ENCODE results near the gene TCF7L1. TPM values are rescaled to one million over a fixed set of nuclear protein-coding genes. Genes with fewer than 3 reads are reported as not detected.

Gene TCF7L1
- total RNA-seq, 1 experiment from 2014 or later = 3.0 TPM

GRCh38 chr2:85159589-85159988, 26.4 kb downstream of the TCF7L1 start:
- Mint-ChIP-seq H3K27me3 (ENCODE audit: unreplicated experiment) (peaks cover 14% of the 10 kb centered on the region), H3K9me3 (ENCODE audit: low read depth, unreplicated experiment) (no peaks in the 10 kb centered on the region), H3K4me3 (ENCODE audit: low read depth, unreplicated experiment) (no peak overlapping the region), H3K36me3 (ENCODE audit: insufficient read depth, unreplicated experiment) (peaks cover 4% of the 10 kb centered on the region), H3K4me1 (ENCODE audit: low read depth, unreplicated experiment) (no peaks in the 10 kb centered on the region), H3K27ac (ENCODE audit: unreplicated experiment) (no peak overlapping the region)
- BruUV-seq (replicated peaks) = no TSS peak
- intact Hi-C loops (cut with micrococcal nuclease; ENCODE audit: unreplicated experiment) = no loop called here
- CTCF ChIA-PET = no interaction called here
- no peak for DNase-seq
- no peak for TF ChIP-seq CTCF (IDR thresholded peaks at IDR 0.05; ENCODE audit: unreplicated experiment)

GRCh38 chr2:85160966-85161960, 28.1 kb downstream of the TCF7L1 start:
- DNase-seq = no peak
- H3K36me3 Mint-ChIP-seq (ENCODE audit: insufficient read depth, unreplicated experiment) = peaks cover 4% of the 10 kb centered on the region
- H3K9me3 Mint-ChIP-seq (ENCODE audit: low read depth, unreplicated experiment) = no peaks in the 10 kb centered on the region
- BruUV-seq (replicated peaks) = no TSS peak
- no peak for TF ChIP-seq CTCF (IDR thresholded peaks at IDR 0.05; ENCODE audit: unreplicated experiment)
- intact Hi-C loops (cut with micrococcal nuclease; ENCODE audit: unreplicated experiment) = no loop called here
- no peaks in the 10 kb centered on the region for H3K4me1 Mint-ChIP-seq (ENCODE audit: low read depth, unreplicated experiment)
- H3K27me3 Mint-ChIP-seq (ENCODE audit: unreplicated experiment) = peaks cover 14% of the 10 kb centered on the region
- CTCF ChIA-PET = interaction anchor here (0.6 to 0.7 kb wide), 2 partner anchors 24 to 319 kb away, joined by 3 read pairs; no protein-coding TSS in a partner anchor
- H3K4me3 Mint-ChIP-seq (ENCODE audit: low read depth, unreplicated experiment) = no peak overlapping the region
- H3K27ac Mint-ChIP-seq (ENCODE audit: unreplicated experiment) = no peak overlapping the region

GRCh38 chr2:85162746-85163301, 29.6 kb downstream of the TCF7L1 start:
- Mint-ChIP-seq H3K36me3 (ENCODE audit: insufficient read depth, unreplicated experiment) (peaks cover 4% of the 10 kb centered on the region), H3K27me3 (ENCODE audit: unreplicated experiment) (peaks cover 28% of the 10 kb centered on the region), H3K27ac (ENCODE audit: unreplicated experiment) (no peak overlapping the region), H3K4me1 (ENCODE audit: low read depth, unreplicated experiment) (no peaks in the 10 kb centered on the region), H3K4me3 (ENCODE audit: low read depth, unreplicated experiment) (no peak overlapping the region), H3K9me3 (ENCODE audit: low read depth, unreplicated experiment) (no peaks in the 10 kb centered on the region)
- BruUV-seq (replicated peaks) = no TSS peak
- CTCF ChIA-PET = no interaction called here
- intact Hi-C loops (cut with micrococcal nuclease; ENCODE audit: unreplicated experiment) = no loop called here
- no peak for TF ChIP-seq CTCF (IDR thresholded peaks at IDR 0.05; ENCODE audit: unreplicated experiment)
- no peak for DNase-seq

- Mint-ChIP-seq H3K27me3 (ENCODE audit: unreplicated experiment) (peaks cover 36% of the 10 kb centered on the region), H3K9me3 (ENCODE audit: low read depth, unreplicated experiment) (no peaks in the 10 kb centered on the region), H3K36me3 (ENCODE audit: insufficient read depth, unreplicated experiment) (peaks cover 2% of the 10 kb centered on the region), H3K4me3 (ENCODE audit: low read depth, unreplicated experiment) (no peak overlapping the region), H3K27ac (ENCODE audit: unreplicated experiment) (no peak overlapping the region), H3K4me1 (ENCODE audit: low read depth, unreplicated experiment) (no peaks in the 10 kb centered on the region)
- CTCF ChIA-PET = no interaction called here
- no TSS peak for BruUV-seq (replicated peaks)
- intact Hi-C loops (cut with micrococcal nuclease; ENCODE audit: unreplicated experiment) = no loop called here
- no peak for TF ChIP-seq CTCF (IDR thresholded peaks at IDR 0.05; ENCODE audit: unreplicated experiment)
- DNase-seq = no peak
Observed at GRCh38 chr2:85163675-85164074, 30.5 kb downstream of the TCF7L1 start.

All from Calu3 (cell line).